LNCaP clone FGC (cell line): ENCODE measurements around the gene FOXK1.

Experiments used
- DNase-seq: peaks from one replicate; pipeline ENCODE4 v3.0.0-alpha.2; 2011; ENCODE audit warnings: low read depth
- H3K4me3 ChIP-seq: 2 replicates; pipeline ENCODE4 v1.5.1; 2011; ENCODE audit warnings: mild to moderate bottlenecking, low read depth, low read length, control low read depth
- CTCF ChIP-seq: IDR thresholded peaks from 2 replicates; pipeline ENCODE4 v1.5.1; 2012; ENCODE audit warnings: mild to moderate bottlenecking; ENCODE audit not compliant: control insufficient read depth, insufficient read depth; ENCODE audit errors: extremely low read depth

Gene FOXK1

GRCh38 chr7:4699841-4700240 lies 17.7 kb downstream of the FOXK1 start:
- no peak for TF ChIP-seq CTCF
- H3K4me3 ChIP-seq, result no peak overlapping the region
- no peak for DNase-seq

GRCh38 chr7:4700577-4701235 lies 18.6 kb downstream of the FOXK1 start:
- no peak overlapping the region for H3K4me3 ChIP-seq
- no peak for DNase-seq
- TF ChIP-seq CTCF, result no peak

GRCh38 chr7:4702961-4703512 lies 20.9 kb downstream of the FOXK1 start:
- no peak for DNase-seq
- no peak overlapping the region for H3K4me3 ChIP-seq
- no peak for TF ChIP-seq CTCF

- TF ChIP-seq CTCF, result no peak
- no peak for DNase-seq
- no peak overlapping the region for H3K4me3 ChIP-seq
Observed at GRCh38 chr7:4703532-4703931, 21.4 kb downstream of the FOXK1 start.

GRCh38 chr7:4706384-4707216 lies 24.5 kb downstream of the FOXK1 start:
- TF ChIP-seq CTCF, result no peak
- DNase-seq, result no peak
- H3K4me3 ChIP-seq, result no peak overlapping the region

GRCh38 chr7:4707217-4707741 lies 25.2 kb downstream of the FOXK1 start:
- no peak for DNase-seq
- no peak overlapping the region for H3K4me3 ChIP-seq
- TF ChIP-seq CTCF, result no peak
